CD4-positive, alpha-beta T cell (primary cell): Measurements from ENCODE around the gene GCSH. TPM values are rescaled to one million over a fixed set of nuclear protein-coding genes. Genes with fewer than 3 reads are reported as not detected.

Source experiments
- ATAC-seq: fragments of 200-7000 bp; cut with Tn5 transposase; one replicate; pipeline ENCODE4 v1.10.0; 2022; ENCODE audit warnings: mild to moderate bottlenecking; ENCODE audit not compliant: poor library complexity
- CTCF ChIA-PET: fragments of 350-600 bp; sonication (Branson Sonifier 250); formaldehyde crosslinking; loops from one replicate; lab custom pipeline; 2021; ENCODE audit warnings: antibody characterized with exemption, inconsistent platforms; lab: Charles Lee
- POLR2A ChIA-PET: fragments of 350-600 bp; sonication (Branson Sonifier 250); formaldehyde crosslinking; loops from one replicate; lab custom pipeline; 2021; ENCODE audit warnings: antibody characterized with exemption, inconsistent platforms; lab: Charles Lee
- DNase-seq, 14 experiments: peaks; one replicate each; pipeline ENCODE4 v3.0.0-alpha.2; 2013 to 2020; ENCODE audit warnings: mixed read lengths in 2 of 14
- H3K27ac ChIP-seq, 2 donors: one replicate each; pipeline versions ENCODE4 v1.5.1 to v1.7.0; 2013; ENCODE audit warnings: low read length in 2 of 2, low read depth in 1 of 2, mild to moderate bottlenecking in 1 of 2
- H3K27me3 ChIP-seq, 2 experiments: 1 replicate in 1 of 2; 2 replicates in 1 of 2; pipeline versions ENCODE4 v1.6.1 to v1.7.0; 2013; ENCODE audit warnings: low read length in 2 of 2, control low read depth in 1 of 2, mild to moderate bottlenecking in 1 of 2, moderate library complexity in 1 of 2; ENCODE audit not compliant: insufficient read depth in 2 of 2, control insufficient read depth in 1 of 2
- H3K36me3 ChIP-seq: one replicate; pipeline ENCODE4 v1.6.1; 2013; ENCODE audit warnings: low read length, control low read depth; ENCODE audit not compliant: insufficient read depth
- H3K4me1 ChIP-seq: one replicate; pipeline ENCODE4 v1.6.1; 2013; ENCODE audit warnings: low read length, control low read depth; ENCODE audit not compliant: insufficient read depth
- H3K4me3 ChIP-seq: one replicate; pipeline ENCODE4 v1.5.1; 2013; ENCODE audit warnings: mild to moderate bottlenecking, low read length, moderate library complexity
- H3K9me3 ChIP-seq, 2 experiments: 1 replicate in 1 of 2; 2 replicates in 1 of 2; pipeline versions ENCODE4 v1.6.1 to v1.7.0; 2013; ENCODE audit warnings: low read length in 2 of 2, mild to moderate bottlenecking in 2 of 2, control low read depth in 1 of 2, moderate library complexity in 1 of 2; ENCODE audit not compliant: control insufficient read depth in 1 of 2, insufficient read depth in 1 of 2
- H3K27ac Mint-ChIP-seq: one replicate; pipeline ENCODE4 v1.8.0; 2020; ENCODE audit warnings: mixed read lengths
- H3K27me3 Mint-ChIP-seq: one replicate; pipeline ENCODE4 v1.8.0; 2021; ENCODE audit warnings: mixed read lengths
- H3K36me3 Mint-ChIP-seq: one replicate; pipeline ENCODE4 v1.8.0; 2021; ENCODE audit warnings: low read depth, mixed read lengths
- H3K4me1 Mint-ChIP-seq: one replicate; pipeline ENCODE4 v1.8.0; 2021; ENCODE audit warnings: low read depth, mixed read lengths
- H3K4me3 Mint-ChIP-seq: one replicate; pipeline ENCODE4 v1.8.0; 2020; ENCODE audit warnings: mild to moderate bottlenecking, mixed read lengths
- H3K9me3 Mint-ChIP-seq: one replicate; pipeline ENCODE4 v1.8.0; 2020; ENCODE audit warnings: mixed read lengths
- intact Hi-C, 2 experiments: fragments of 100-400 bp; cut with DNase I in 1 of 2; cut with micrococcal nuclease in 1 of 2; formaldehyde crosslinking; loops; one replicate each; pipeline versions ENCODE4 v1.15.1 to v1.9.0; 2023 to 2025; cut with DNase I, micrococcal nuclease
- total RNA-seq, 174 experiments: library from RNA in 2 of 174; stranded (reverse) in 2 of 174; gene quantifications; one replicate each; pipeline ENCODE4 v1.2.3 and lab custom pipeline; 2021 to 2026
- TF ChIP-seq, protein P1 (sequence below): fragments of 200-600 bp; IDR thresholded peaks from one replicate; pipeline ENCODE4 v1.8.0; 2022; ENCODE audit warnings: antibody characterized with exemption, mild to moderate bottlenecking

The GCSH gene
- total RNA-seq, 2 experiments from 2014 or later: 2.3 to 3.2 TPM

DNA sequence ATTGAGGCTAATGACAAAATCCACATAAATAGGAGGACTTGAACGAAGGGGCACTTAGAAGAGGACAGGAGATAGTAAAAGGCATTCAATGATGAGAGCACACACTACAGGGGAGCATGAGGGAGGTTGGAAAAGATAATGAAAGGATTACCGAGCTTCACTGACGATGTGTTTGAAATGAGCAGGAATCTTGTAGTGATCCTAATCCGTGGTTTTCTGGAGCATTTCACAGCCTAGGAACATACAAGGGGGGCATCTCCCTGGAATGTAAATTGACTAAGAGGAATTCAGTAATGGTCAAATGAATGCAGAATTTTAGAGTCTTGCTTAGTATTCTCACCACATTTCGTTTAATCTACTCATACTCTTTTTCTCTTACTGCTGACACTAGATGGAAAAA is 55.4 kb downstream of the GCSH start:
- Histone ChIP-seq H3K4me3 (no peak overlapping the region), H3K27ac (no peak overlapping the region), H3K27me3 (no peaks in the 10 kb centered on the region), H3K9me3 (no peaks in the 10 kb centered on the region), H3K36me3 (peaks cover 50% of the 10 kb centered on the region), H3K4me1 (peaks cover 27% of the 10 kb centered on the region)
- no peaks in the 10 kb centered on the region for H3K9me3 Mint-ChIP-seq
- H3K4me3 Mint-ChIP-seq: no peak overlapping the region
- intact Hi-C loops: no loop called here
- H3K27me3 Mint-ChIP-seq: no peaks in the 10 kb centered on the region
- ATAC-seq (no peak), DNase-seq (no peak)
- ChIA-PET POLR2A (no interaction called here), CTCF (interaction anchor here (1.3 kb wide), 1 partner anchor 18 kb away, joined by 3 read pairs; no protein-coding TSS in a partner anchor)
- H3K36me3 Mint-ChIP-seq: peaks cover 68% of the 10 kb centered on the region
- TF ChIP-seq, protein P1, sequence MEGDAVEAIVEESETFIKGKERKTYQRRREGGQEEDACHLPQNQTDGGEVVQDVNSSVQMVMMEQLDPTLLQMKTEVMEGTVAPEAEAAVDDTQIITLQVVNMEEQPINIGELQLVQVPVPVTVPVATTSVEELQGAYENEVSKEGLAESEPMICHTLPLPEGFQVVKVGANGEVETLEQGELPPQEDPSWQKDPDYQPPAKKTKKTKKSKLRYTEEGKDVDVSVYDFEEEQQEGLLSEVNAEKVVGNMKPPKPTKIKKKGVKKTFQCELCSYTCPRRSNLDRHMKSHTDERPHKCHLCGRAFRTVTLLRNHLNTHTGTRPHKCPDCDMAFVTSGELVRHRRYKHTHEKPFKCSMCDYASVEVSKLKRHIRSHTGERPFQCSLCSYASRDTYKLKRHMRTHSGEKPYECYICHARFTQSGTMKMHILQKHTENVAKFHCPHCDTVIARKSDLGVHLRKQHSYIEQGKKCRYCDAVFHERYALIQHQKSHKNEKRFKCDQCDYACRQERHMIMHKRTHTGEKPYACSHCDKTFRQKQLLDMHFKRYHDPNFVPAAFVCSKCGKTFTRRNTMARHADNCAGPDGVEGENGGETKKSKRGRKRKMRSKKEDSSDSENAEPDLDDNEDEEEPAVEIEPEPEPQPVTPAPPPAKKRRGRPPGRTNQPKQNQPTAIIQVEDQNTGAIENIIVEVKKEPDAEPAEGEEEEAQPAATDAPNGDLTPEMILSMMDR: no peak
- H3K4me1 Mint-ChIP-seq: peaks cover 34% of the 10 kb centered on the region
- no peak overlapping the region for H3K27ac Mint-ChIP-seq

DNA sequence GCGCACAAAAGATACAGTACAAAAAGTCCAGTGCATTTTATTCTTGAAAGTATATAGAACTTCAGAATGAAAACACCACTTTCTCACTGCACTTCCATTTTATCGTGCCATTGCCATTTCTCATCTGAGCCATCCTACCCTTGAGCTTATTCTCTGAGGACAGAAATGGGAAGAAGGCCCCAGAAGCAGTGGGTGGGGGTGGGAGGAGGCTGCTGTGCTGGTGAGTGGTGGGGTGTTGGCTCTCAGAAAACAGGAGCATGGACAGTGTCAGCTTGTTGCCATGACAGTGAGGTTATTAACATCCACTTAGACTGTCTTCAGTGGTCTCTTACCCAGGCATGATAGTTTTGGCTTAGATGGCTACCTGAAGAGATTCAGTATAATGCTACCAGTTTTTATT is 56.1 kb downstream of the GCSH start:
- peaks cover 46% of the 10 kb centered on the region for H3K36me3 ChIP-seq
- H3K9me3 Mint-ChIP-seq: no peaks in the 10 kb centered on the region
- TF ChIP-seq, protein P1: no peak
- H3K27ac Mint-ChIP-seq: no peak overlapping the region
- DNase-seq (no peak), ATAC-seq (no peak)
- no peaks in the 10 kb centered on the region for H3K9me3 ChIP-seq
- H3K36me3 Mint-ChIP-seq: peaks cover 64% of the 10 kb centered on the region
- intact Hi-C loops: no loop called here
- H3K4me1 Mint-ChIP-seq: peaks cover 38% of the 10 kb centered on the region
- ChIA-PET CTCF (interaction anchor here (1.3 to 8.0 kb wide), 2 partner anchors 17 to 36 kb away, joined by 3 to 80 read pairs; partner anchors contain the start of genes CENPN and CMC2), POLR2A (no interaction called here)
- peaks cover 30% of the 10 kb centered on the region for H3K4me1 ChIP-seq
- no peak overlapping the region for H3K27ac ChIP-seq
- no peaks in the 10 kb centered on the region for H3K27me3 ChIP-seq
- H3K27me3 Mint-ChIP-seq: no peaks in the 10 kb centered on the region
- no peak overlapping the region for H3K4me3 ChIP-seq
- no peak overlapping the region for H3K4me3 Mint-ChIP-seq

DNA sequence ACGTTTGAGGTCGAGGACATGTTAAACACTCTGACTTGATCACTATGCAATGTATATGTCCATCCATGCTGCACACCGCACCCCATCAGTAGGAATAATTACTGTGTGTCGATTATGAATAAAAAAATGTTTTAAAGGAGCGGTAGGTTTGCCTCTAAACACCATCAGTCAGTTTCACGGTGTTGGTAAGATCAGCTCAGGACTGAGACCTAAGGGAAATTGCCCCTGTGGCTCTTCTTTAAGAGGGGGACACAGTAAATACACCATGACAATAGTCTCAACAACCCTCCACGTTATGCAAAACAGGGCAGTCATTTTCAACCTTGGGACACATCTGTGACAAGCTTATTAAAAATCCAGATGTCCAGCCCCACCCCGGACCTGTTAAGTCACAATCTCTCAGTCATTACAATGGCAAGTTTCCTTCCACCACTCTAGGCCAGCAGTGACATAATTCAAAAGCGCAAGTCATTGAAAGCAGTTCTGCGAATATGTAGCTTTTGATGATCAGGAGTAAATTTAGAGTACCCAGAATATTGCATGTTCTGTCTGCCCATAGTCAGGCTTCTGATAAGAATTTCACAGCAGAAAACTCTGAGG is 59.3 kb downstream of the GCSH start:
- Histone ChIP-seq H3K36me3 (peaks cover 15% of the 10 kb centered on the region), H3K9me3 (no peaks in the 10 kb centered on the region), H3K4me3 (peak overlapping the region; percentile 57), H3K27ac (no peak overlapping the region), H3K27me3 (no peaks in the 10 kb centered on the region), H3K4me1 (peaks cover 30% of the 10 kb centered on the region)
- peak overlapping the region; percentile 73 for H3K27ac Mint-ChIP-seq
- H3K4me3 Mint-ChIP-seq: peak overlapping the region; percentile 90
- ChIA-PET POLR2A (interaction anchor here (1.2 to 3.6 kb wide), 7 partner anchors 8 to 701 kb away, joined by 3 to 51 read pairs (median 6); partner anchors contain the start of genes C16orf46, CENPN, CMC2 and GAN), CTCF (interaction anchor here (8.0 kb wide), 1 partner anchor 33 kb away, joined by 80 read pairs; the partner anchor contains the start of genes CENPN and CMC2)
- H3K9me3 Mint-ChIP-seq: no peaks in the 10 kb centered on the region
- no peaks in the 10 kb centered on the region for H3K27me3 Mint-ChIP-seq
- intact Hi-C loops: loop anchor here (2.0 to 10.0 kb wide), 6 partner anchors 38 to 1138 kb away; partner anchors contain the start of genes GAN (in 1 of the 2), GCSH (in 1 of the 2) and MPHOSPH6 (in 1 of the 2)
- DNase-seq (no peak), ATAC-seq (no peak)
- H3K36me3 Mint-ChIP-seq: peaks cover 31% of the 10 kb centered on the region
- TF ChIP-seq, protein P1: no peak
- H3K4me1 Mint-ChIP-seq: peaks cover 40% of the 10 kb centered on the region
